HEK293 (cell line): ENCODE results near the gene MLLT6.

Source experiments
- BCL6B ChIP-seq: fragments of 450-650 bp; formaldehyde crosslinking; IDR thresholded peaks from 2 replicates; pipeline ENCODE4 v1.5.1; 2017; ENCODE audit warnings: missing biosample characterization, missing genetic modification characterization
- ELK4 ChIP-seq: IDR thresholded peaks from 2 replicates; pipeline ENCODE4 v1.6.1; 2011; ENCODE audit warnings: mild to moderate bottlenecking, low read depth, low read length, borderline replicate concordance
- GLI4 ChIP-seq: fragments of 450-650 bp; formaldehyde crosslinking; IDR thresholded peaks from 2 replicates; pipeline ENCODE4 v1.5.1; 2016; ENCODE audit warnings: missing biosample characterization, missing genetic modification characterization
- GLIS1 ChIP-seq: fragments of 450-650 bp; formaldehyde crosslinking; IDR thresholded peaks from 2 replicates; pipeline ENCODE4 v1.5.1; 2016; ENCODE audit warnings: missing biosample characterization, missing genetic modification characterization
- HOXC10 ChIP-seq: sonication (generic); formaldehyde crosslinking; IDR thresholded peaks from 2 replicates; pipeline ENCODE4 v1.8.1; 2023; ENCODE audit warnings: mild to moderate bottlenecking, missing genetic modification reagents
- KLF10 ChIP-seq: fragments of 450-650 bp; IDR thresholded peaks from 2 replicates; pipeline ENCODE4 v1.5.1; 2018; ENCODE audit warnings: missing biosample characterization, mild to moderate bottlenecking, missing genetic modification characterization
- KLF8 ChIP-seq: fragments of 450-650 bp; formaldehyde crosslinking; IDR thresholded peaks from 2 replicates; pipeline ENCODE4 v1.5.1; 2016; ENCODE audit warnings: missing biosample characterization, missing genetic modification characterization
- PBX3 ChIP-seq: sonication (generic); formaldehyde crosslinking; IDR thresholded peaks from 2 replicates; pipeline ENCODE4 v1.8.1; 2022; ENCODE audit warnings: mild to moderate bottlenecking, moderate library complexity, missing genetic modification reagents
- TRIM28 ChIP-seq: IDR thresholded peaks from 2 replicates; pipeline ENCODE4 v1.6.1; 2011; ENCODE audit warnings: low read length, control low read depth, borderline replicate concordance
- ZBTB21 ChIP-seq: fragments of 450-650 bp; formaldehyde crosslinking; IDR thresholded peaks from 2 replicates; pipeline ENCODE4 v1.5.1; 2017; ENCODE audit warnings: missing biosample characterization, missing genetic modification characterization
- ZBTB26 ChIP-seq: fragments of 450-650 bp; formaldehyde crosslinking; optimal IDR thresholded peaks from 2 replicates; pipeline ENCODE3; 2016; ENCODE audit warnings: missing biosample characterization, mild to moderate bottlenecking, missing genetic modification characterization
- ZEB2 ChIP-seq: fragments of 450-650 bp; formaldehyde crosslinking; IDR thresholded peaks from 2 replicates; pipeline ENCODE4 v1.5.1; 2016; ENCODE audit warnings: missing biosample characterization, missing genetic modification characterization
- ZFP3 ChIP-seq: fragments of 450-650 bp; formaldehyde crosslinking; IDR thresholded peaks from 2 replicates; pipeline ENCODE4 v1.5.1; 2016; ENCODE audit warnings: low read depth, missing biosample characterization, missing genetic modification characterization
- ZFP41 ChIP-seq: fragments of 450-650 bp; formaldehyde crosslinking; IDR thresholded peaks from 2 replicates; pipeline ENCODE4 v1.5.1; 2016; ENCODE audit warnings: missing biosample characterization, missing genetic modification characterization, borderline replicate concordance
- ZNF114 ChIP-seq: fragments of 450-650 bp; formaldehyde crosslinking; IDR thresholded peaks from 2 replicates; pipeline ENCODE4 v1.5.0; 2017; ENCODE audit warnings: missing biosample characterization, missing genetic modification characterization
- ZNF132 ChIP-seq: fragments of 450-650 bp; formaldehyde crosslinking; IDR thresholded peaks from 2 replicates; pipeline ENCODE4 v1.5.1; 2017; ENCODE audit warnings: missing biosample characterization, missing genetic modification characterization, borderline replicate concordance
- ZNF155 ChIP-seq: fragments of 450-650 bp; formaldehyde crosslinking; IDR thresholded peaks from 2 replicates; pipeline ENCODE4 v1.5.1; 2016; ENCODE audit warnings: missing biosample characterization, missing genetic modification characterization
- ZNF174 ChIP-seq: fragments of 450-650 bp; formaldehyde crosslinking; IDR thresholded peaks from 2 replicates; pipeline ENCODE4 v1.5.0; 2017; ENCODE audit warnings: missing biosample characterization, mild to moderate bottlenecking, missing genetic modification characterization
- ZNF175 ChIP-seq: fragments of 450-650 bp; formaldehyde crosslinking; IDR thresholded peaks from 2 replicates; pipeline ENCODE4 v1.5.1; 2016; ENCODE audit warnings: missing biosample characterization, missing genetic modification characterization
- ZNF18 ChIP-seq: fragments of 450-650 bp; formaldehyde crosslinking; IDR thresholded peaks from 2 replicates; pipeline ENCODE4 v1.5.1; 2016; ENCODE audit warnings: missing biosample characterization, missing genetic modification characterization
- ZNF211 ChIP-seq: fragments of 450-650 bp; formaldehyde crosslinking; IDR thresholded peaks from 2 replicates; pipeline ENCODE4 v1.5.1; 2016; ENCODE audit warnings: low read depth, missing biosample characterization, missing genetic modification characterization
- ZNF214 ChIP-seq: fragments of 450-650 bp; formaldehyde crosslinking; IDR thresholded peaks from 2 replicates; pipeline ENCODE4 v1.5.1; 2017; ENCODE audit warnings: missing biosample characterization, mild to moderate bottlenecking, missing genetic modification characterization, borderline replicate concordance
- ZNF280D ChIP-seq: fragments of 450-650 bp; formaldehyde crosslinking; IDR thresholded peaks from 2 replicates; pipeline ENCODE4 v1.5.1; 2016; ENCODE audit warnings: missing biosample characterization, missing genetic modification characterization
- ZNF335 ChIP-seq: fragments of 450-650 bp; formaldehyde crosslinking; conservative IDR thresholded peaks from 2 replicates; pipeline ENCODE4 v1.5.1; 2016; ENCODE audit warnings: missing biosample characterization, missing genetic modification characterization
- ZNF426 ChIP-seq: fragments of 450-650 bp; formaldehyde crosslinking; IDR thresholded peaks from 2 replicates; pipeline ENCODE4 v1.5.1; 2017; ENCODE audit warnings: missing biosample characterization, missing genetic modification characterization, mild to moderate bottlenecking, inconsistent platforms, moderate library complexity
- ZNF549 ChIP-seq: fragments of 450-650 bp; IDR thresholded peaks from 2 replicates; pipeline ENCODE4 v1.5.1; 2018; ENCODE audit warnings: missing biosample characterization, missing genetic modification characterization, mild to moderate bottlenecking, inconsistent platforms, moderate library complexity
- ZNF558 ChIP-seq: fragments of 450-650 bp; formaldehyde crosslinking; IDR thresholded peaks from 2 replicates; pipeline ENCODE4 v1.5.1; 2016; ENCODE audit warnings: missing biosample characterization, missing genetic modification characterization
- ZNF560 ChIP-seq: fragments of 450-650 bp; formaldehyde crosslinking; IDR thresholded peaks from 2 replicates; pipeline ENCODE4 v1.5.1; 2017; ENCODE audit warnings: missing biosample characterization, missing genetic modification characterization, borderline replicate concordance
- ZNF791 ChIP-seq: fragments of 450-650 bp; formaldehyde crosslinking; IDR thresholded peaks from 2 replicates; pipeline ENCODE4 v1.5.1; 2016; ENCODE audit warnings: missing biosample characterization, missing genetic modification characterization
- ZNF792 ChIP-seq: fragments of 450-650 bp; formaldehyde crosslinking; IDR thresholded peaks from 2 replicates; pipeline ENCODE4 v1.5.1; 2016; ENCODE audit warnings: missing biosample characterization, missing genetic modification characterization
- ZNF830 ChIP-seq: fragments of 450-650 bp; IDR thresholded peaks from 2 replicates; pipeline ENCODE4 v1.5.0; 2018; ENCODE audit warnings: missing biosample characterization, missing genetic modification characterization, low read depth, mild to moderate bottlenecking, moderate library complexity
- ZXDB ChIP-seq: fragments of 450-650 bp; formaldehyde crosslinking; IDR thresholded peaks from 2 replicates; pipeline ENCODE4 v1.5.1; 2016; ENCODE audit warnings: missing biosample characterization, missing genetic modification characterization

MLLT6 gene

GRCh38 chr17:38674014-38674748 is 30.9 kb upstream of the MLLT6 start (continued):
- no peak; the same call in 1 of the 2 replicates for TF ChIP-seq PBX3 (CRISPR knock-in tag)
- no peak for TF ChIP-seq ZNF155
- no peak for TF ChIP-seq KLF8 (tag by site-specific recombination)
- no peak for TF ChIP-seq ZNF132 (tag by site-specific recombination)
- no peak for TF ChIP-seq ZBTB21 (tag by site-specific recombination)
- no peak for TF ChIP-seq KLF10 (tag by site-specific recombination)
- peak; percentile 56; the same call in 1 of the 2 replicates for TF ChIP-seq HOXC10 (CRISPR knock-in tag)
- TF ChIP-seq ZXDB (tag by site-specific recombination), result peak; percentile 58; the same call in 1 of the 2 replicates
- no peak for TF ChIP-seq GLIS1 (tag by site-specific recombination)
- TF ChIP-seq ZNF114 (tag by site-specific recombination), result no peak
- TF ChIP-seq GLI4 (tag by site-specific recombination), result no peak
- TF ChIP-seq ZBTB26 (tag by site-specific recombination), result peak; percentile 69
- TF ChIP-seq ZEB2, result no peak
- no peak for TF ChIP-seq ZNF18
- no peak for TF ChIP-seq ZNF211 (tag by site-specific recombination)
- no peak for TF ChIP-seq ZFP3 (tag by site-specific recombination)
- no peak for TF ChIP-seq ZNF830 (tag by site-specific recombination)
- TF ChIP-seq ZNF792 (tag by site-specific recombination), result no peak
- no peak for TF ChIP-seq ZNF214
- no peak for TF ChIP-seq TRIM28
- no peak for TF ChIP-seq ZNF174 (tag by site-specific recombination)
- no peak for TF ChIP-seq ZNF791
- no peak for TF ChIP-seq ZNF560
- TF ChIP-seq ZFP41 (tag by site-specific recombination), result no peak
- TF ChIP-seq ZNF558 (tag by site-specific recombination), result no peak
- peak; percentile 69 for TF ChIP-seq ZNF335 (tag by site-specific recombination)
- no peak for TF ChIP-seq ZNF175 (tag by site-specific recombination)
- TF ChIP-seq BCL6B (tag by site-specific recombination), result no peak
- TF ChIP-seq ZNF280D (tag by site-specific recombination), result no peak
- no peak for TF ChIP-seq ZNF549 (tag by site-specific recombination)
- no peak for TF ChIP-seq ELK4
- no peak for TF ChIP-seq ZNF426 (tag by site-specific recombination)
